Activated effector memory CD4-positive, alpha-beta T cell treated with anti-CD3 and anti-CD28 coated beads, Interleukin-2, amount 50 U/mL, for 16 hours (primary cell): ENCODE data around the gene ETFA.
"Not testable (repeated sequence)": the region's sequence is repeated elsewhere in the genome, so short reads cannot be mapped to it uniquely, and the experiment has no call there.

Experiments used
- DNase-seq: peaks from one replicate; pipeline ENCODE4 v3.0.0-alpha.2; 2020

ETFA gene

DNA sequence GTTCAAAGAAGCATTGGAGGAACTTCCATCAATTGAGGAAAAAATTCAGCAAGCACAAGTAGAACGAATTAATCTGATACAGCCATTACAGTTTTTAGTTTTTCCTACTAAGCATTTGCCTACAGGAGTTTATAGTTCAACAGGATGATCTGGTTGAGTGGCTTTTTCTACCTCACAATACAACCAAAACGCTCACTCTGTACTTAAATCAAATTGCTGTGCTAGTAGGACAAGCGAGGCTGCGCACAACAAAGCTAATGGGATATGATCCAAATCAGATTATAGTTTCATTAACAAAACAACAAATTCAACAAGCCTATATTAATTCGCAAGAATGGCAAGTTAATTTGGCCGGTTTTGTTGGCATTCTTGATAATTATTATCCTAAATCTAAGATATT is 44.2 kb downstream of the ETFA start:
- DNase-seq = no peak

GRCh38 chr15:76265769-76266168 is 45.5 kb downstream of the ETFA start:
- not testable (repeated sequence) for DNase-seq

DNA sequence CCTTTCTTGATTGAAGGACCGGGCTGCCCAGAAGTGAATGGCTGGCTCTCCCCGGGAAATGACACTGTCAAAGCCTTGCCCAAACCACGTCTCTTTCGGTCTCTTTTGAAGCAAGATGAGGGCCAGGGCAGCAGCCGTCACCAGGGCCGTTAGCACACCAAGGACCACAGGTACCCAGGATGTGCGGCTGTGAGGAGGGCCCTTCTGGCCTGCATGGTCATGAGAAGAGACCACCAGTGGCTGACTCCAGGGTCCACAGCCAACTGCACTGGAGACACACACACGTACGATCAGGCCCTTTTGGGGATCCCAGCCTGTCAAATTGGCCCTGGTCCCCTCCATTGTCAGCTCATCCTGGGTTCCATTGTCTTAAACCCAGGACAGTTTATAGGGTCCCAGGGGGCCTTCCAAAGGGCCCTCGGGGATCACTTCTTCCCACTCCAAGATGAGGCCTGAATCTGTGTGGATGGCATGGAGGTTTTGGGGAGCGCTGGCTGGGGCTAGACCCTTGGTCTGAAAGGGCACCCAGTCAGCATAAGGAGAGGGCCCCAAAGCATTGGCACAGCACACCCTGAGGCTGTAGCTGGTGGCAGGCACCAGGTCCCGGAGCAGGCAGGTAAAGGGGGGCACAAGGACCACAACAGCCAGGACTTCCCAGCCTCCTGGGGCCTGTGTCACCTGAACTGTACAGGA is 50.9 kb downstream of the ETFA start:
- DNase-seq = no peak

DNA sequence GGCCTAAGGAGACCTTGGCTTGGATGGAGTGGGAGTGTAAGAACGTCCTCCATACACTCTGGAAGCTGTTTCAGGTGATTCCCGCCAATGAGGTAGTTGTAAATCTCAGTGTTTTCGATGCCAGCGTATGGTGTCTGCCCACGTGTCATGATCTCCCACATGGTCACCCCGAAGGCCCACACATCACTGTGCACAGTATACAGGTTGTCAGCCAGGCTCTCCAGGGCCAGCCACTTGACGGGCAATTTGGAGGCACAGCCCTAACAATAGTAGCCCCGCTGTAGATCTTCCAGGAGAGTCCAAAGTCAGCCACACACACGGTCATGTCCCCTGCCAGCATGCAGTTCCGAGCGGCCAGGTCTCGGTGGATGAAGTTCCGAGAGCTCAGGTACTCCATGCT is 51.9 kb downstream of the ETFA start:
- DNase-seq = no peak

DNA sequence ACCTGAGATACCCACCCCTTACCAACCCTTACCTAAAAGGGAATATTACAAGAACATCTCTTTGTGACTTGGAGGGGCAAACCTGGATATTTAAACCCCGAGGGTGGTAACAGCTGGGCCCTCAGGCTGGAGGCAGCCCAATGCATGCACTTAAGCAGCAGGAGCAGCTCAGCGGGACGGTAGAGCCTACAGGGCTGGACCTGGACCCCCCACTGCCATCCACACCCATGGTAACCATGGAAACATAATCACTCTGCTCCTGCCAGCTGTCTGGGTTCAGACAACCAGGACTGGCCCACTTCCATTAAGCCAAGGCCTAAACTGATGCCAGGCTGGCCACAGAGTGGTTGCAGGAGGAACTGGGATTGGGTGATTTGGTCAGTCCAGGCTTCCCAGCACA is 52.8 kb downstream of the ETFA start:
- DNase-seq = no peak

GRCh38 chr15:76253691-76254473 is 57.4 kb downstream of the ETFA start:
- no peak for DNase-seq

DNA sequence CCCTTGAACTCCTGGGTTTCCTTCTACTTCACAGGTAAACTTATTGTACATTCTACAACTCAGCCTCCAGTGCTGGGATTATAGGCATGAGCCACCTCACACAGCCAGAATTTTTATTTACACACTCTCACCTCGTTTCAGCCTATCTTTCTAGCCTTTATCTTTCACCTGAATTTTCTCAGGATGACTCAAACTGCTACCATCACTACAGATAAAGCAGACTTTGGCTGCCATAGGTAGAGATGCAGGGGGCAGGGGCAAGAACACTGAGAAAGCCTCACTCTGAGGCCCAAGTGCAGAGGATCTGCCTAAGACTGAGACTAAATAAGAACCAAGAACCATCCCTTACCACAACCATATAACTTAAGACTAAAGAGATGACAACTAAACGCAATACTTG is 59.0 kb downstream of the ETFA start:
- no peak for DNase-seq

GRCh38 chr15:76251717-76252116 is 59.6 kb downstream of the ETFA start:
- no peak for DNase-seq

GRCh38 chr15:76245072-76245610 is 66.1 kb downstream of the ETFA start:
- DNase-seq = no peak

- DNase-seq = no peak
These were observed 71.5 kb downstream of the ETFA start for GRCh38 chr15:76239786-76240185.

DNA sequence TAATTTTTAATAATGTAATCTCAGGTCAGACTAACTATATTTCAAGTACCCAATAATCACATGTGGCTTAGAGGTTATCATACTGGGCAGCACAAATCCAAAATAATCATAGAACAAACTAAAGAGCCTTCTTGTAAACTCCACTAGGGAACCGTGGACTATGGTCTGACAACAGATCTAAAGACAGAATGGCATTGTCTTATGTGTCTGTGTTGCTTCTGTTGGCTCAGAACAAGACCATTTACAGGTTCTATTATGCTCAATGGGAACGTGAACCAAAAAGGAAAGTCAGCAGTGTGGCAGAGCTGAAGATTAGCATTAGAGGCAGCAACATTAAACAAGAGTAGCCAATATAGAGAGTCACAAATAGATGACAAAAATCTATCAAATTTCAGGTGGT is 74.9 kb downstream of the ETFA start:
- DNase-seq = no peak

DNA sequence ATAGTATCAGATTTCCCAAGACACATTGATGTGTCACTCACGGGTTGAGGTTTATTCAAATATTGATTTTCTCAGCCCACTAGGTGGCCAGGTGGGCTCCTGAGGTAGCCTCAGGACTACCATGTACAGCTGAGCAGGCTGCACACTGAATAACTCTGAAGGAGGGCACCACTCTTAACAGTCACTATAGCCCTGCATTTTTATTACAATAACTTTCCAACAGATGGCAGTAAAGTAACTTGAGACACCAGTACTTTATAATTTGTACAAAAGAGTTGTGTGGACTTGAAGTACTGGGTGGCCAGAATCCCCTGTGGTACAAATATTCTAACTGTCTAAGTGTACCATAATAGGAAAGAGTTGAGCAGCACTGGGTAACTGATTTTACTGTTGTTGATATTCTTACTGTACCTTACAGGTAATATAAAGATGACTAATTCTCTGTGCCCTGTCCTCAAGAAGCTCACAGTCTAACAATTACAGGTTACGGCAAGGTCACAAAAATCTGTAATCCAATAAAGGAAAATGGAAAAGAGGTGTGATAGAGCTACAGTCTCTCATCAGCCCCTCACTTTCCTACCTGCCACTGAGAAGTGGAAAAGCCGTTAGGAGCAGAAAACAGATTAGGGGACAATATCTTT is 76.0 kb downstream of the ETFA start:
- no peak for DNase-seq

DNA sequence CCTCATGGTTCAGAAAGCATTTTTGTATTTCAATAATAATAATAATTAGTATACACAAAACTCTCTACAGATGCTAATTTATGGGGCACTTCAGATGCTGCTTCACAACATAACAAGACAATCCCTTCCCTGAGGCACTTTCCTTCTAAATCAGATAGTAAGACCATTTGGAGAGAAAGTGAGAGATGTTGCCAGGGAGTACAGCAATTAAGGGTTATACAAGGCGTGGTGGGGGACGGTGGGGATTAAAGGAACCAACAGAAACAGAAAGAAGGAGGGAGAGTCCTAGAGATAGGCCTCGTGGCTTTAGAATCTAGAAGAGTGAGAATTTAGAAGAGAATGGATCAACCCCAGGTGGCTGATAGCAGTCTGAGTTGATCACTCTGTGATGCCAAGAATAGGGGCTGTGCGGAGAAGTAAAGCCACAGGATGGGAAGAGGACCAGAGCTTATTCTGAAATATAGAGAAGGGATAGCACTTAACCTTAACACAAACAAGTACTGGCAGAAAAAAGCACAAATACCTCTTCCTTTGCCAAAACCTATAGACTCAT is 76.9 kb downstream of the ETFA start:
- DNase-seq = no peak

GRCh38 chr15:76233921-76234320 is 77.3 kb downstream of the ETFA start:
- no peak for DNase-seq

DNA sequence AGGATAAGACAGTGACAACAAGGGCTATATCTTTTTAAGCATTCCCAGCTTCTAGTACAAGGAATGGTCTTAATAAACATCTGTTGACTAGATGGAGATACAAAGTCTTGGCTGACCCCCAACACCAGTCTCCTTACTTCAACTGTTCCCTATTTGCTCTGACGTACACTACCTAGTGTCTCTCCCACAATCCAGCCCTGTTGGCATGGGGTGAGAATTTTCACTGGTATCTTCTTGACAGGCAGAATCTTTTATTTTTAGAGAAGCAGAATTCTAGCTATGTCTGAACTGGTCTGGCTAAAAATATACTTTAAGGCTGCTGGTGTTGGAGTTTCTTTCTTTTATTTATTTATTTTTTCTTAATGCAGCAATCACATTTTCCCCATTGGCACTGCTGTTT is 82.0 kb downstream of the ETFA start:
- DNase-seq = no peak

DNA sequence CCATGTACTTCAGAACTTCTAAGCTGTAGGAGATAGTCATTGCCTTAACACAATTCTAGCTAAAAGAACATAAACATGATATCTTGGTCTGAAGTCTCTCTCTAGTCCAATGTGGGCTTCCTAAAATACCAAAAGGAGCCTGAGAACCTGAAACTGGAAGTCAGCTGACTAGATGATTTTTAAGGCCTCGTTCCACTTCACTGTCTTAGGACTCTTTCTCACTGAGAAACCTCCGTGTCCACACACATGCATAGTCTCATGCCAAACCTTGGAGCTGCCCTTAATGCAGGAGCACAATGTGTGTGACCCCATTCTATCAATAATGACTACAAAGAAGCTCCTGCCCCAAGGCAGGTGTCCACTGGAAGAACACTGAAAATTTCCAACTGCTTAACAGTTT is 87.7 kb downstream of the ETFA start:
- no peak for DNase-seq

- no peak for DNase-seq
These were observed 89.1 kb downstream of the ETFA start for GRCh38 chr15:76222159-76222558.

GRCh38 chr15:76221085-76221767 is 90.0 kb downstream of the ETFA start:
- no peak for DNase-seq

- no peak for DNase-seq
These were observed 93.4 kb downstream of the ETFA start for GRCh38 chr15:76217882-76218217.

- no peak for DNase-seq
These were observed 94.0 kb downstream of the ETFA start for GRCh38 chr15:76217029-76217881.

DNA sequence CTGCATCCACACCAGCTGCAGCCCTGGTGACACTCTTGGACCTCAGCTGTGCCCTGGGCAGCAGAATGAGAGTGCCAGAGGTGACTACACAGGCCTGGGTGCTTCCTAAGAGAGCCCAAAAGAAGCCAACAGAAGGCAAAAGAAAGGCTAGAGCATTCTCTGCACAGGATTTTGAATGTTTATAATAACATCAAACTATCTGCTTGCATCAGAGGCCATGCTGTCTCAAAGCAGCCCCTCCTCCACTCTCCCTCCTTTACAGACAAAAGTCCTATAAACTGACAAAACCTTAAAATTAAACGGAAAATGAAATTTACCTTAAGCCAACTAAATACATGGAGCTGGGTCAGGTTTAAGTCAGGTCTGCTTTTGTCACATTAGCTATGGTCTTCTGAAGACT is 95.6 kb downstream of the ETFA start:
- no peak for DNase-seq

DNA sequence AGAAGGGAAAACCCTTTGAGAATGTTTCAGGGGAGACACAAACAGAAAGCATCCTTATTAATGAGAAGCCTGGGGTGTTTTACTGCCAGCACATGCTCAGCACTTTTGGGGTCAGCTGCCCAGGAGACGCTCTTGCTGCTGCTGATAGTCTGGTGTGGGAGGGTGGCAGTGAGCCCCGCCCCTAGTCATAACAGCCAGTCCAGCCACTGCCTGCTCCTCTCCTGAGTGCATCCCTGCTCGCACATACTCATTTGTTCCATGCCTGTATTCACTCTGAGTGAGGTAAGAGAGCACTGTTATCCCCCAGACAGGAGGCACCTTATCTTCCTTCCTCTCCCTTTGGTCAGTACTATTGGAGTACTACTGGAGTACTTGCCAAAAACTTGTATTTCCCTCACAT is 101.3 kb downstream of the ETFA start:
- DNase-seq = no peak
